Epithelial cell of esophagus (primary cell): ENCODE measurements around the gene MYBPC3.
A peak's percentile ranks its signal among the peaks of the same experiment; 100 is the strongest.

ENCODE experiments used
- DNase-seq: peaks from one replicate; pipeline ENCODE4 v3.0.0; 2010; ENCODE audit warnings: low read depth
- H3K4me3 ChIP-seq: 2 replicates; pipeline ENCODE4 v1.5.1; 2011; ENCODE audit warnings: mild to moderate bottlenecking, low read length, control low read depth
- CTCF ChIP-seq: IDR thresholded peaks from 2 replicates; pipeline ENCODE4 v1.5.1; 2011; ENCODE audit warnings: low read depth, mild to moderate bottlenecking, low read length, control low read depth, inconsistent platforms; ENCODE audit not compliant: insufficient read depth; ENCODE audit errors: missing control alignments

The MYBPC3 gene

DNA sequence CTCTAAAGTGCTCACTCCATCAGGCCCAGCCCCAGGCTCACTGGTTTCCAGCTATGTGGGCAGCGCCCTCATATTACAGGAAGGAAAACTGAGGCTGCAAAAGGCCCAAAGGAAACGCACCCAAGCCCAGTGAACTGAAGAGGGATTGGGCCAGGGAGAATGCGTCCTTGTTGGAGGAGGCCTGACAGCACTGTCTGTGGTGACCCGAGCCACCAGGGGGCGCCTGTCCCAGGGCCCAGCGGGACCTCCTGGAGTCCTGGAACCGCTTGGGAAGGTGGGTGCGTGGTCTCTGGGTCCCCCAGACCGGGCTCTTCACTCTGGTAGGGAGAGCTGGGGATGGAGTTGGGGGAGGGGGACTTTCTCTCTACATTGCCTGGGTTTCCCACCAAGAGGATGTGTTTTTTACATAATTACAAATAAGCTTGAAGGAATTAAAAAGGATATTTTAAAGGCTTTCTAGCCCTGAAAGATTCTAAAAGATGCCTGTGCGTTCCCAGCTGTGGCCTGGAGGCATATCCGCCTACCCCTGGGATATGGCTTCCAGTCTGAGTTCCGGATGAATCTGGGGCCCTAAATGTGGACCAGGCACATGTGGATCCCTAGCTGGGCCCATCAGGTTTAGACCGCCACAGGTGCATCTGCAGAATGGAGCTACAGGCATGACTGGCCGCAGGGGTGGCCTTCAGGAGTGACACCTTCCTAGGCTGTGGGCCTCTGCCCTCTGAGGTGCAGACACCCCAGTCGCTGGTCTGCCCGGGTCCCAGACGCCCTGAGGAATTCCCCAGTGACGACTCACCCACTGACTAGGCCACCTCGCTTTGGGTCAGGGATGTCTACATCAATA, 21.6 kb upstream of the MYBPC3 start:
- no peak overlapping the region for H3K4me3 ChIP-seq
- DNase-seq, result peak; percentile 76
- peak; percentile 90 for TF ChIP-seq CTCF

DNA sequence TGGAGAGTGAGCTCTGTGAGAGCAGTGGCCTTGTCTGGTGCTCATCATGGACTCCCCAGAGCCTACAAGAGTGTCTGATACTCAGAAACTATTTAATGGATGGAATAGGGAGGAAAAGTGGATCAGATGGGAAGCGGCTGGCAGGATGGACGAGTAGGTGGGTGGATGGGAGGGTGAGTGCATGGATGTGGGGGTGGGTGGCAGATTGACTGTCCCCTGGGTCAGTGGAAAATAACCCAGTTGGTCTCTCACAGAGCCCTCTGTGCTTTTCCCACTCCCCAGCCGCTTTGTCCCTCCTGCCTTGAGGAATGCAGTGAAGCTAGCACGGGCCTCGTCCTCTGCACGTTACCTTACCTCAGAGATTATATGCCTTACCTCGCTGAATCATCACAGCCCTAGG, 19.9 kb upstream of the MYBPC3 start:
- TF ChIP-seq CTCF, result no peak
- no peak overlapping the region for H3K4me3 ChIP-seq
- DNase-seq, result peak; percentile 43

DNA sequence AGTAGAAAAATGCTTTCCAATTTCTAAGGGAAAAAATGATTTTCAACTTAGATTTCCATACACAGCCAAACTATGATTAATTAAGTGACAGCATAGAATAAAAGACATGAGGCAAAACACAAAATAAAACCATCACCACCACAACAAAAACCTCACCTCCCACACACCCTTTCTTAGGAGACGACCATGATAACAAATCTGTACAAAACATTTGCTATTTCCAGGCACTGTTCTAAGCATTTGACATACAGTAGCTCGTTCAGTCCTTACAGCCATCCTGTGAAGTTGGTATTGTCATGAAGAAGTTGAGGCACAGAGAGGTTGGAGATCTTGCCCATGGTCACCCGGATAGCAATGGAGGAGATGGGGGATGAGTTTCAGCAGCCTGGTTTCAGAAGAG, 17.2 kb upstream of the MYBPC3 start:
- DNase-seq, result no peak
- TF ChIP-seq CTCF, result no peak
- H3K4me3 ChIP-seq, result no peak overlapping the region

GRCh38 chr11:47366020-47366490, 13.6 kb upstream of the MYBPC3 start:
- no peak for DNase-seq
- H3K4me3 ChIP-seq, result no peak overlapping the region
- TF ChIP-seq CTCF, result no peak

GRCh38 chr11:47361419-47361818, 8.9 kb upstream of the MYBPC3 start:
- DNase-seq, result no peak
- no peak for TF ChIP-seq CTCF
- H3K4me3 ChIP-seq, result no peak overlapping the region

GRCh38 chr11:47360341-47360740, 7.8 kb upstream of the MYBPC3 start:
- no peak overlapping the region for H3K4me3 ChIP-seq
- no peak for TF ChIP-seq CTCF
- no peak for DNase-seq

DNA sequence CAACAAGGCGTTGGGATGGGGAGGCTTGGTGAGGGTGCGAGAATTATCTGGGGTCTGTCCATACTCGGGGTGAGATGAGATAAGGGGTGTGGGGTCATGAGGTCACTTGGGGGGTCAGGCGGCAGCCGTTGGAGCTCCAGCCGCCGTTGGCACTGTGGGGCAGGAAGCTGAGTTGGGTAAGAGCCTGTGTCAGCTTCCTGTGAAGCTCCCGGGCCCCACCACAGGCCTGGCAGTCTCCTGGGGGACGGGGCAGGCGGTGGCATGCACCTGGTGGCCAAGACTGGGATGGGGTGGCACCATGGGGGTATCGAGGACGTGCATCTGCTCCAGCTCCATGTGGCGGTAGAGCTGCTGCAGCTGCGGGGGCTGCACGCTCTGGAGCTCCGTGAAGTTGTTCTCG, 7.1 kb upstream of the MYBPC3 start:
- peak; percentile 15 for DNase-seq
- H3K4me3 ChIP-seq, result no peak overlapping the region
- no peak for TF ChIP-seq CTCF
